ENCODE results near the gene PICALM. TPM values are rescaled to one million over a fixed set of nuclear protein-coding genes. Genes with fewer than 3 reads are reported as not detected.

The PICALM gene
- polyA plus RNA-seq, 3 donors: 62.4 to 241 (median 81.0) TPM

DNA sequence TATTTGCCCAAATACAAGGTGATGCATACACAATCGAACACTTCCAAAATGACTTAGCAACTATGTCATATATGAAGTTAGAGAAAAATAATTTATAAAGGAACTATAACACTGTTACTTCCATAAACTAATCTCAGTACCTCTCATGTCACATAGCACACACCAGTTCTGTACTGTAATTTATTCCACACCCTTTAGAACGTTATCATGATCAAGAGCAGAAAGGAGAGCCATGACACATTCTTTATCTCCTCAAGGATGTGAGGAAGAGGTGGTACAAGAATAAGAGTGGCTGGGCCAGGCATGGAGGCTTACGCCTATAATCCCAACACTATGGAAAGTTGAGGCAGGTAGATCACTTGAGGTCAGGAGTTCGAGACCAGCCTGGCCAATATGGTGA, 31.1 kb downstream of the PICALM start:
- peaks cover 100% of the 10 kb centered on the region for H3K79me2 ChIP-seq (ENCODE audit: insufficient read depth, low read length)
- Mint-ChIP-seq H3K4me1 (peaks cover 38% of the 10 kb centered on the region), H3K27me3 (ENCODE audit: low read depth in 3 of 3) (peaks cover 0 to 3% (median 0%) of the 10 kb centered on the region in 3 donors), H3K4me3 (no peak overlapping the region), H3K36me3 (peaks cover 18 to 50% of the 10 kb centered on the region in 2 donors), H3K9me3 (no peaks in the 10 kb centered on the region), H3K27ac (peak overlapping the region in 4 of 7 donors; percentile 30 to 63 (median 44))
- no peaks in the 10 kb centered on the region for H3K27me3 ChIP-seq (ENCODE audit: control insufficient read depth in 2 of 2, insufficient read depth in 2 of 2, low read length in 2 of 2)
- intact Hi-C loops (cut with micrococcal nuclease): no loop called here
- no peak overlapping the region for H3K4me3 ChIP-seq (replicated peaks in 1 of 3; ENCODE audit: low read depth in 2 of 3, low read length in 3 of 3)
- H3K27ac ChIP-seq (ENCODE audit: low read depth in 1 of 2, low read length in 2 of 2): no peak overlapping the region
- no peak for DNase-seq
- no peaks in the 10 kb centered on the region for H3K9me3 ChIP-seq (replicated peaks in 1 of 2; ENCODE audit: control insufficient read depth in 1 of 2, insufficient read depth in 1 of 2, low read length in 2 of 2)
- H2AFZ ChIP-seq (ENCODE audit: insufficient read depth, low read depth, low read length, poor library complexity, severe bottlenecking): no peak overlapping the region
- H3K4me2 ChIP-seq (replicated peaks; ENCODE audit: extremely low read depth, low read length, poor library complexity, severe bottlenecking): no peak overlapping the region
- H3K4me1 ChIP-seq (ENCODE audit: control insufficient read depth in 1 of 2, insufficient read depth in 2 of 2, low read length in 2 of 2): peaks cover 18 to 22% of the 10 kb centered on the region in 2 donors
- H3K36me3 ChIP-seq (replicated peaks in 1 of 2; ENCODE audit: control insufficient read depth in 1 of 2, insufficient read depth in 2 of 2, low read length in 2 of 2): peaks cover 6 to 15% of the 10 kb centered on the region in 2 donors
- no peak overlapping the region for H3K9ac ChIP-seq (ENCODE audit: insufficient read depth, low read length, poor library complexity, severe bottlenecking)
- peaks cover 100% of the 10 kb centered on the region for H4K20me1 ChIP-seq (ENCODE audit: insufficient read depth, low read length)
- TF ChIP-seq, protein P1, sequence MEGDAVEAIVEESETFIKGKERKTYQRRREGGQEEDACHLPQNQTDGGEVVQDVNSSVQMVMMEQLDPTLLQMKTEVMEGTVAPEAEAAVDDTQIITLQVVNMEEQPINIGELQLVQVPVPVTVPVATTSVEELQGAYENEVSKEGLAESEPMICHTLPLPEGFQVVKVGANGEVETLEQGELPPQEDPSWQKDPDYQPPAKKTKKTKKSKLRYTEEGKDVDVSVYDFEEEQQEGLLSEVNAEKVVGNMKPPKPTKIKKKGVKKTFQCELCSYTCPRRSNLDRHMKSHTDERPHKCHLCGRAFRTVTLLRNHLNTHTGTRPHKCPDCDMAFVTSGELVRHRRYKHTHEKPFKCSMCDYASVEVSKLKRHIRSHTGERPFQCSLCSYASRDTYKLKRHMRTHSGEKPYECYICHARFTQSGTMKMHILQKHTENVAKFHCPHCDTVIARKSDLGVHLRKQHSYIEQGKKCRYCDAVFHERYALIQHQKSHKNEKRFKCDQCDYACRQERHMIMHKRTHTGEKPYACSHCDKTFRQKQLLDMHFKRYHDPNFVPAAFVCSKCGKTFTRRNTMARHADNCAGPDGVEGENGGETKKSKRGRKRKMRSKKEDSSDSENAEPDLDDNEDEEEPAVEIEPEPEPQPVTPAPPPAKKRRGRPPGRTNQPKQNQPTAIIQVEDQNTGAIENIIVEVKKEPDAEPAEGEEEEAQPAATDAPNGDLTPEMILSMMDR (IDR thresholded peaks at IDR 0.05): no peak
- no CpG with 5 or more reads among the region's 4 CpGs for WGBS (ENCODE audit: insufficient coverage)

DNA sequence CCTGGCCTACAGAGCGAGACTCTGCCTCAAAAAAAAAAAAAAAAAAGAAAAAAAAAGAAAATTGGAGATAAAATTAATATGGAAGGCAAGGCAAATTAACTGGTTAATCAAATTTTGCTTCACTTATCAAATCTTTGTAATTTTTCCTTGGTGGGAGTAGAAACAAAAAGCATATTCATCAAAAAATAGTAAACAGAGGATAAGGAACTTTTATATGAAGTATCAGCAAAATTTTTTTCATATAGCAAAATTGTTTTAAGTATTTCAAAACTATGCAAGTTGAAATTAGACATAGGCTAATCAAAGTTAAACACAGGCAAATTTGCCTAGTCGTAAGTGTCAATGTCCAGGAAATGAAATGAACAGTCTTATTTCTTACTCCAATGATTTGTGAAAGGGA, 33.0 kb downstream of the PICALM start:
- H3K27me3 Mint-ChIP-seq (ENCODE audit: low read depth in 3 of 3): peaks cover 0 to 3% (median 0%) of the 10 kb centered on the region in 3 donors
- no peaks in the 10 kb centered on the region for H3K9me3 Mint-ChIP-seq
- H3K27ac Mint-ChIP-seq: peak overlapping the region in 1 of 7 donors; percentile 62
- Histone ChIP-seq H4K20me1 (ENCODE audit: insufficient read depth, low read length) (peaks cover 100% of the 10 kb centered on the region), H3K4me1 (ENCODE audit: control insufficient read depth in 1 of 2, insufficient read depth in 2 of 2, low read length in 2 of 2) (peaks cover 4% of the 10 kb centered on the region in 2 donors), H3K27me3 (ENCODE audit: control insufficient read depth in 2 of 2, insufficient read depth in 2 of 2, low read length in 2 of 2) (no peaks in the 10 kb centered on the region), H3K36me3 (replicated peaks in 1 of 2; ENCODE audit: control insufficient read depth in 1 of 2, insufficient read depth in 2 of 2, low read length in 2 of 2) (peaks cover 13 to 23% of the 10 kb centered on the region in 2 donors), H3K4me3 (replicated peaks in 1 of 3; ENCODE audit: low read depth in 2 of 3, low read length in 3 of 3) (no peak overlapping the region), H3K79me2 (ENCODE audit: insufficient read depth, low read length) (peaks cover 100% of the 10 kb centered on the region), H3K9ac (ENCODE audit: insufficient read depth, low read length, poor library complexity, severe bottlenecking) (no peak overlapping the region), H2AFZ (ENCODE audit: insufficient read depth, low read depth, low read length, poor library complexity, severe bottlenecking) (no peak overlapping the region), H3K9me3 (replicated peaks in 1 of 2; ENCODE audit: control insufficient read depth in 1 of 2, insufficient read depth in 1 of 2, low read length in 2 of 2) (no peaks in the 10 kb centered on the region), H3K4me2 (replicated peaks; ENCODE audit: extremely low read depth, low read length, poor library complexity, severe bottlenecking) (no peak overlapping the region), H3K27ac (ENCODE audit: low read depth in 1 of 2, low read length in 2 of 2) (peak overlapping the region in 1 of 2 donors; percentile 45)
- WGBS (ENCODE audit: insufficient coverage): no CpG with 5 or more reads among the region's 2 CpGs
- TF ChIP-seq, protein P1 (IDR thresholded peaks at IDR 0.05): no peak
- no peak overlapping the region for H3K4me3 Mint-ChIP-seq
- H3K36me3 Mint-ChIP-seq: peaks cover 25 to 55% of the 10 kb centered on the region in 2 donors
- peaks cover 30% of the 10 kb centered on the region for H3K4me1 Mint-ChIP-seq
- DNase-seq: no peak
- intact Hi-C loops (cut with micrococcal nuclease): no loop called here
